HCT116 (cell line): Measurements from ENCODE around the gene MAP1LC3B2. TPM values are rescaled to one million over a fixed set of nuclear protein-coding genes. Genes with fewer than 3 reads are reported as not detected.

Experiments used
- ATAC-seq: fragments of 200-7000 bp; cut with Tn5 transposase; 2 replicates; pipeline ENCODE4 v1.9.1; 2020; ENCODE audit warnings: mild to moderate bottlenecking, moderate library complexity
- BruUV-seq: library from RNA; stranded (reverse); fragments of 400-500 nt; replicated peaks from 2 replicates; lab custom pipeline; 2021; lab: Mats Ljungman, UMichigan
- CTCF ChIA-PET: fragments of 300-600 bp; sonication (Branson Sonifier 250); formaldehyde crosslinking; loops from one replicate; lab custom pipeline; 2021; ENCODE audit warnings: antibody characterized with exemption; lab: Charles Lee
- POLR2A ChIA-PET: fragments of 300-600, 350-600 bp; sonication (Branson Sonifier 250); formaldehyde crosslinking; loops from one replicate; lab custom pipeline; 2021; ENCODE audit warnings: antibody characterized with exemption; lab: Charles Lee
- RAD21 ChIA-PET, 2 experiments: fragments of 300-600 bp; sonication (Branson Sonifier 250); formaldehyde crosslinking; loops; one replicate each; lab custom pipeline; 2023; ENCODE audit warnings: low total read pairs in 2 of 2; ENCODE audit not compliant: uncharacterized antibody in 2 of 2, unreplicated experiment in 2 of 2, low non-redundant PET in 1 of 2; lab: Charles Lee
- DNase-seq: peaks from one replicate; pipeline ENCODE4 v3.0.0-alpha.2; 2010; ENCODE audit warnings: low read depth, low spot score
- H2AFZ ChIP-seq: fragments of 200-600 bp; shearing (Covaris generic), sonication (generic); 2 replicates; pipeline ENCODE4 v1.6.1; 2017; ENCODE audit warnings: low read depth, mixed run types, mixed read lengths, antibody characterized with exemption, low read length; ENCODE audit not compliant: poor library complexity, severe bottlenecking
- H3K27ac ChIP-seq: 2 replicates; pipeline ENCODE4 v1.5.1; 2012; ENCODE audit warnings: low read depth, low read length
- H3K27me3 ChIP-seq: fragments of 200-600 bp; sonication (generic); 2 replicates; pipeline ENCODE4 v1.6.1; 2016; ENCODE audit warnings: mixed run types, low read length, mixed read lengths; ENCODE audit not compliant: insufficient read depth
- H3K36me3 ChIP-seq, 2 experiments: fragments of 200-500 bp in 1 of 2; fragments of 200-600 bp in 1 of 2; sonication (Bioruptor generic) in 1 of 2; sonication (generic) in 1 of 2; 2 replicates each; pipeline versions ENCODE4 v1.5.1 to v1.6.1; 2014 to 2016; ENCODE audit warnings: low read length in 2 of 2, inconsistent platforms in 1 of 2, mixed read lengths in 1 of 2, mixed run types in 1 of 2; ENCODE audit not compliant: insufficient read depth in 2 of 2, control insufficient read depth in 1 of 2
- H3K4me1 ChIP-seq, 2 experiments: fragments of 200-600 bp in 1 of 2; sonication (generic) in 1 of 2; 2 replicates each; pipeline versions ENCODE4 v1.5.1 to v1.6.1; 2012 to 2017; ENCODE audit warnings: low read length in 2 of 2, inconsistent platforms in 1 of 2, mild to moderate bottlenecking in 1 of 2, mixed read lengths in 1 of 2, mixed run types in 1 of 2, moderate library complexity in 1 of 2; ENCODE audit not compliant: insufficient read depth in 2 of 2, control insufficient read depth in 1 of 2
- H3K4me2 ChIP-seq: fragments of 200-600 bp; sonication (generic); 2 replicates; pipeline ENCODE4 v1.6.1; 2017; ENCODE audit warnings: mixed run types, low read length, mixed read lengths
- H3K4me3 ChIP-seq, 2 experiments: fragments of 200-600 bp in 1 of 2; sonication (generic) in 1 of 2; replicated peaks in 1 of 2; 2 replicates each; pipeline ENCODE4 v1.5.1; 2011 to 2016; ENCODE audit warnings: low read length in 2 of 2, control low read depth in 1 of 2, low read depth in 1 of 2, mild to moderate bottlenecking in 1 of 2, mixed read lengths in 1 of 2, mixed run types in 1 of 2
- H3K79me2 ChIP-seq: fragments of 200-600 bp; sonication (generic); 2 replicates; pipeline ENCODE4 v1.6.1; 2017; ENCODE audit warnings: mild to moderate bottlenecking, mixed run types, low read length, moderate library complexity, mixed read lengths; ENCODE audit not compliant: insufficient read depth
- H3K9ac ChIP-seq: fragments of 200-600 bp; sonication (generic); 2 replicates; pipeline ENCODE4 v1.6.1; 2016; ENCODE audit warnings: low read length, mixed read lengths
- H3K9me2 ChIP-seq: fragments of 200-600 bp; sonication (generic), shearing (Covaris generic); 2 replicates; pipeline ENCODE4 v1.6.1; 2017; ENCODE audit warnings: mixed run types, mild to moderate bottlenecking, moderate library complexity; ENCODE audit not compliant: insufficient read depth
- H3K9me3 ChIP-seq, 2 experiments: fragments of 200-500 bp in 1 of 2; fragments of 200-600 bp in 1 of 2; sonication (Bioruptor generic) in 1 of 2; sonication (generic) in 1 of 2; 2 replicates each; pipeline ENCODE4 v1.6.1; 2014 to 2017; ENCODE audit warnings: low read length in 2 of 2, mixed read lengths in 2 of 2, inconsistent platforms in 1 of 2, low read depth in 1 of 2, mild to moderate bottlenecking in 1 of 2, mixed run types in 1 of 2, moderate library complexity in 1 of 2; ENCODE audit not compliant: control insufficient read depth in 1 of 2, insufficient read depth in 1 of 2
- H4K20me1 ChIP-seq: fragments of 200-600 bp; sonication (generic), shearing (Covaris generic); 2 replicates; pipeline ENCODE4 v1.6.1; 2017; ENCODE audit warnings: mixed run types, mild to moderate bottlenecking, moderate library complexity; ENCODE audit not compliant: insufficient read depth
- CEBPB ChIP-seq: IDR thresholded peaks from 2 replicates; pipeline ENCODE4 v1.6.1; 2012; ENCODE audit warnings: low read depth
- EZH2 ChIP-seq: fragments of 200-600 bp; sonication (generic); IDR thresholded peaks from 2 replicates; pipeline ENCODE4 v1.6.1; 2017; ENCODE audit warnings: antibody characterized with exemption, mixed run types
- FOSL1 ChIP-seq: IDR thresholded peaks from 2 replicates; pipeline ENCODE4 v1.6.1; 2012; ENCODE audit warnings: low read depth
- JUND ChIP-seq: IDR thresholded peaks from 2 replicates; pipeline ENCODE4 v1.6.1; 2012
- RAD21 ChIP-seq: IDR thresholded peaks from 2 replicates; pipeline ENCODE4 v1.6.1; 2012; ENCODE audit warnings: low read depth, mild to moderate bottlenecking
- SIN3A ChIP-seq: IDR thresholded peaks from 2 replicates; pipeline ENCODE4 v1.6.1; 2012; ENCODE audit warnings: low read depth
- SRF ChIP-seq: IDR thresholded peaks from 2 replicates; pipeline ENCODE4 v1.6.1; 2012; ENCODE audit warnings: low read depth
- TCF7L2 ChIP-seq: IDR thresholded peaks from 2 replicates; pipeline ENCODE4 v1.7.0; 2011; ENCODE audit warnings: borderline replicate concordance, inconsistent platforms; ENCODE audit not compliant: insufficient read depth, insufficient read length; ENCODE audit errors: extremely low read depth
- YY1 ChIP-seq: IDR thresholded peaks from 2 replicates; pipeline ENCODE4 v1.6.1; 2011; ENCODE audit warnings: low read length, low read depth, moderate library complexity, mild to moderate bottlenecking; ENCODE audit not compliant: insufficient replicate concordance; ENCODE audit errors: extremely low read depth
- ZFX ChIP-seq: fragments of 450-650 bp; IDR thresholded peaks from 2 replicates; pipeline ENCODE4 v1.6.1; 2017
- ZNF274 ChIP-seq: fragments of 200-500 bp; sonication (Bioruptor generic); IDR thresholded peaks from 2 replicates; pipeline ENCODE4 v1.6.1; 2014; ENCODE audit warnings: mild to moderate bottlenecking, low read depth, low read length, inconsistent platforms
- intact Hi-C: fragments of 100-400 bp; cut with micrococcal nuclease; formaldehyde crosslinking; loops from 2 replicates; pipeline ENCODE4 v1.10.0; 2022
- total RNA-seq: library from RNA; stranded (reverse); gene quantifications from one replicate; pipeline ENCODE4 v1.2.1, GENCODE V29; 2021; ENCODE audit not compliant: unreplicated experiment
- TF ChIP-seq, protein P1 (sequence below): IDR thresholded peaks from 2 replicates; pipeline ENCODE4 v1.6.1; 2012; ENCODE audit warnings: low read depth
- TF ChIP-seq, protein P2 (sequence below): IDR thresholded peaks from 2 replicates; pipeline ENCODE4 v1.6.1; 2012

Gene MAP1LC3B2
- total RNA-seq, 1 experiment from 2014 or later = 4.7 TPM

DNA sequence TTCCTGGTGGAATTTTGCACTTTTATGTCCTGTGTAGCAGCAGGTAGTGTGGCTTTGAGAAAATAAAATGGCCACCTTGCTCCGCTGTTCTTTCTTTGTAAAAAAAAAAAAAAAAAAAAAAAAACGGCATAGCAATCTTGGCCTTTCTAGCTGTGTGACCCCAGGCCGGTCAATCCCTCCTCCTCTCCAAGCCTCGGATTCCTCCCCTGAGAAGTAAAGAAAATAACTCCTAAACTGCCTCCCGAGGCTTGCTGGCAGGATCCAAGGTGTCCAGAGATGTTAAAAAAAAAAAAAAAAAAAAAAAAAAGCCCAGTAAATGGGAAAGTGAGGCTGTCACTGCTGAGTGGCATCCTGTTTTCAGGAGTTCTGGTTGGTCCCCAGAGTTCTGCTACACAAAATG lies 23.9 kb upstream of the MAP1LC3B2 start:
- RAD21 ChIA-PET = no interaction called here
- no TSS peak for BruUV-seq

More for the DNA sequence above, 23.9 kb upstream of the MAP1LC3B2 start:
- peak overlapping the region; percentile 99 for H3K4me2 ChIP-seq
- H3K9me2 ChIP-seq = no peaks in the 10 kb centered on the region
- DNase-seq (no peak), ATAC-seq (no peak)
- no peaks in the 10 kb centered on the region for H3K27me3 ChIP-seq
- H3K4me1 ChIP-seq = peaks cover 67 to 89% of the 10 kb centered on the region in 2 experiments
- TF ChIP-seq ZNF274 (no peak), JUND (no peak), YY1 (no peak), TCF7L2 (no peak), EZH2 (no peak), FOSL1 (no peak), SIN3A (no peak), ZFX (no peak), SRF (no peak), RAD21 (no peak), CEBPB (no peak)
- TF ChIP-seq, protein P1, sequence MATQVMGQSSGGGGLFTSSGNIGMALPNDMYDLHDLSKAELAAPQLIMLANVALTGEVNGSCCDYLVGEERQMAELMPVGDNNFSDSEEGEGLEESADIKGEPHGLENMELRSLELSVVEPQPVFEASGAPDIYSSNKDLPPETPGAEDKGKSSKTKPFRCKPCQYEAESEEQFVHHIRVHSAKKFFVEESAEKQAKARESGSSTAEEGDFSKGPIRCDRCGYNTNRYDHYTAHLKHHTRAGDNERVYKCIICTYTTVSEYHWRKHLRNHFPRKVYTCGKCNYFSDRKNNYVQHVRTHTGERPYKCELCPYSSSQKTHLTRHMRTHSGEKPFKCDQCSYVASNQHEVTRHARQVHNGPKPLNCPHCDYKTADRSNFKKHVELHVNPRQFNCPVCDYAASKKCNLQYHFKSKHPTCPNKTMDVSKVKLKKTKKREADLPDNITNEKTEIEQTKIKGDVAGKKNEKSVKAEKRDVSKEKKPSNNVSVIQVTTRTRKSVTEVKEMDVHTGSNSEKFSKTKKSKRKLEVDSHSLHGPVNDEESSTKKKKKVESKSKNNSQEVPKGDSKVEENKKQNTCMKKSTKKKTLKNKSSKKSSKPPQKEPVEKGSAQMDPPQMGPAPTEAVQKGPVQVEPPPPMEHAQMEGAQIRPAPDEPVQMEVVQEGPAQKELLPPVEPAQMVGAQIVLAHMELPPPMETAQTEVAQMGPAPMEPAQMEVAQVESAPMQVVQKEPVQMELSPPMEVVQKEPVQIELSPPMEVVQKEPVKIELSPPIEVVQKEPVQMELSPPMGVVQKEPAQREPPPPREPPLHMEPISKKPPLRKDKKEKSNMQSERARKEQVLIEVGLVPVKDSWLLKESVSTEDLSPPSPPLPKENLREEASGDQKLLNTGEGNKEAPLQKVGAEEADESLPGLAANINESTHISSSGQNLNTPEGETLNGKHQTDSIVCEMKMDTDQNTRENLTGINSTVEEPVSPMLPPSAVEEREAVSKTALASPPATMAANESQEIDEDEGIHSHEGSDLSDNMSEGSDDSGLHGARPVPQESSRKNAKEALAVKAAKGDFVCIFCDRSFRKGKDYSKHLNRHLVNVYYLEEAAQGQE = no peak
- TF ChIP-seq, protein P2, sequence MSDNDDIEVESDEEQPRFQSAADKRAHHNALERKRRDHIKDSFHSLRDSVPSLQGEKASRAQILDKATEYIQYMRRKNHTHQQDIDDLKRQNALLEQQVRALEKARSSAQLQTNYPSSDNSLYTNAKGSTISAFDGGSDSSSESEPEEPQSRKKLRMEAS = no peak
- H2AFZ ChIP-seq = no peak overlapping the region
- peaks cover 17% of the 10 kb centered on the region for H3K79me2 ChIP-seq
- ChIA-PET CTCF (no interaction called here), POLR2A (interaction anchor here (0.7 kb wide), 1 partner anchor 11 kb away, joined by 5 read pairs; no protein-coding TSS in a partner anchor)
- H3K9me3 ChIP-seq = no peaks in the 10 kb centered on the region
- no peaks in the 10 kb centered on the region for H4K20me1 ChIP-seq
- no peak overlapping the region for H3K4me3 ChIP-seq
- intact Hi-C loops = no loop called here
- H3K27ac ChIP-seq = peak overlapping the region; percentile 72; the same call in 1 of the 2 replicates
- H3K36me3 ChIP-seq = no peaks in the 10 kb centered on the region
- H3K9ac ChIP-seq = peak overlapping the region; percentile 91
